NCI-H524 treated with DMSO at 0.1 percent for 48 hours (cell line): Measurements from ENCODE around the gene HMX3.

ENCODE experiments used
- DNase-seq: peaks from one replicate; lab custom pipeline; 2025; lab: John Stamatoyannopoulos, UW

The HMX3 gene

GRCh38 chr10:123134343-123134914, 1.3 kb upstream of the HMX3 start:
- no peak for DNase-seq

GRCh38 chr10:123134915-123135414, 805 bp upstream of the HMX3 start:
- DNase-seq, result no peak

- DNase-seq, result no peak
Measured at GRCh38 chr10:123136221-123136805, 543 bp downstream of the HMX3 start.

- DNase-seq, result no peak
Measured at GRCh38 chr10:123136806-123137642, 1.3 kb downstream of the HMX3 start.

GRCh38 chr10:123139165-123139520, 3.4 kb downstream of the HMX3 start:
- no peak for DNase-seq

GRCh38 chr10:123139521-123140163, 3.9 kb downstream of the HMX3 start:
- DNase-seq, result no peak

GRCh38 chr10:123140164-123140982, 4.6 kb downstream of the HMX3 start:
- DNase-seq, result no peak

- DNase-seq, result no peak
Measured at GRCh38 chr10:123140983-123141390, 5.2 kb downstream of the HMX3 start.

- no peak for DNase-seq
Measured at GRCh38 chr10:123141791-123142700, 6.3 kb downstream of the HMX3 start.

GRCh38 chr10:123142701-123143161, 7.0 kb downstream of the HMX3 start:
- no peak for DNase-seq

- DNase-seq, result no peak
Measured at GRCh38 chr10:123143162-123143824, 7.5 kb downstream of the HMX3 start.

GRCh38 chr10:123143825-123144168, 8.0 kb downstream of the HMX3 start:
- no peak for DNase-seq

GRCh38 chr10:123144697-123145541, 9.1 kb downstream of the HMX3 start:
- DNase-seq, result no peak

- no peak for DNase-seq
Measured at GRCh38 chr10:123145542-123146012, 9.8 kb downstream of the HMX3 start.

GRCh38 chr10:123146013-123146893, 10.5 kb downstream of the HMX3 start:
- no peak for DNase-seq

GRCh38 chr10:123146894-123147634, 11.3 kb downstream of the HMX3 start:
- no peak for DNase-seq
